A172 (cell line): ENCODE measurements around the gene SNX32. TPM values are rescaled to one million over a fixed set of nuclear protein-coding genes. Genes with fewer than 3 reads are reported as not detected.
A peak's percentile ranks its signal among the peaks of the same experiment; 100 is the strongest.

Source experiments
- DNase-seq: peaks from one replicate; pipeline ENCODE4 v3.0.0-alpha.2; 2015; ENCODE audit warnings: low spot score
- total RNA-seq: library from RNA; depleted of rRNA; stranded (reverse); fragments of >200 nt; shearing (Covaris generic); gene quantifications from 2 replicates; pipeline ENCODE4 v1.2.3, GENCODE V29; 2014

SNX32 gene
- total RNA-seq, 1 experiment from 2014 or later = not detected

DNA sequence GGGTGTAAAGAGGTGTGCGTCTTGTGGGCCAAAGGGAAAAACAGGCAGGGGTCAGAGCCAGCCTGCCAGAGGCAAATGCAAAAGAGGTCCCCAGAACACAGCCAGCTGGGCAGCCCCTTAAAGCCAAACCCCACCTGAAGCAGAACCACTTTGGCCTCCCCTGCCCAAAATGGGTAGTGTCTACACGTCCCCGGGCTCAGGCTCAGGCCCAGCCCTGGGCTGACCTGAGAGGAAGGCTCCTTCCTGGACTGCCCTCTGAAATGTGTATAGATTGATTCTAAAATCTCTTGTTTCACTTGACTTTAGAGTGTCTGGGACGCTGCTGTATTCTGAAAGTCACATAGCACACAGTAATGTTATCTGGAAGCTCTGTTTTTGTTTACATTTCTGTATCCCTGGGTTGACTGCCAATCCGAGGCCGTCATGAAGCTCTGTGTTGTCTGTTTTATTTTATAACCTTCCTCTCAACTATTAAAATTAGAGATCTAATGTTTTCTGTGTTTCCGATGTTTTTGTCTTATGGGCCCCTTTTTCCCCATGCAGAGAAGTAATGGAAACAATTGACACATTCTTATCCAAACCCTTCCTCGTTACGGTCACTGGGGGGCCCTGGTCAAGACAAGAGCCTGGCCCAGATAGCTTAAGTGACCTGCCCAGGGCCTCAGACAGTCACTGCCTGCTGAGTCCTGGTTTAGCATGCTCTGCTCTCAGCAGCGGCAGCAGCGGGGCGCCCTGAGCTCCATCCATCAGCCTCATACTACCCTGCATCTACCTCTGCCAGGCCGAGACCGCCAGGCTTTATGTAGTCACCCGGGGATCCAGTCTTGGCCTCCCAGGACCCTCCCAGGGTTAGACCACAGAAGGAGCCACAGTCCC is 36.8 kb upstream of the SNX32 start:
- DNase-seq = no peak

DNA sequence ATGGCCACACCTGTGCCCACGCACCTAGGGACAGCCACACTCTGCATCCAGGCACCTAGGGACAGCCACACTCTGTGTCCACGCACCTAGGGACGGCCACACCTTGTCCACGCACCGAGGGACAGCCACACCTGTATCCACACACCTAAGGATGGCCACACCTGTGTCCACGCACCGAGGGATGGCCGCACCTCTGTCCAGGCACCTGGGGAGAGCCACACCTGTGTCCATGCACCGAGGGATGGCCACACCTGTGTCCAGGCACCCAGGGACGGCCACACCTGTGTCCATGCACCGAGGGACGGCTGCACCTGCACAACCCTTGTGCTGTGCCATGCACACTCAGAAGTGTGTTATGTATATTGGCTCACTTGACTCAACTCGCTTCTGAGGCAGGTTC is 36.1 kb upstream of the SNX32 start:
- no peak for DNase-seq

DNA sequence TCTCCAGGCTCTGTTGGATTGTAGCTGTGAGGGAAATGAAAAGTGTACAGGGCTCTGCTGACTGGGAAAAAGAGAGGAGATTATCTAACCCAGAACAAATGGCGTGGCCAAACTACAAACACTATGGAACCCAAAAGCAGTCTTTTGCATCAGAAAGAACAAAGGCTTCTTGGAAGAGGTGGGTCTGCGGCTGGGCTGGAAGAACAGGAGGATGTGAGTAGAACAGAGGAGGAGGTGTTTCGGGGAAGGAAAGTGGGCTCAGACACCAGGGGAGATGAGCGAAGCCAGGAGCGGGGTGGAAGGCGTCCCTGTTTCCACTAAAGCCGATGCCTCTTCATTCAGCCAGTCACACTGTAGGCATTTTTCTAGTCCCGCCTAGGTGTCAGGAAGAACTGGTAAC is 34.9 kb upstream of the SNX32 start:
- DNase-seq = no peak

DNA sequence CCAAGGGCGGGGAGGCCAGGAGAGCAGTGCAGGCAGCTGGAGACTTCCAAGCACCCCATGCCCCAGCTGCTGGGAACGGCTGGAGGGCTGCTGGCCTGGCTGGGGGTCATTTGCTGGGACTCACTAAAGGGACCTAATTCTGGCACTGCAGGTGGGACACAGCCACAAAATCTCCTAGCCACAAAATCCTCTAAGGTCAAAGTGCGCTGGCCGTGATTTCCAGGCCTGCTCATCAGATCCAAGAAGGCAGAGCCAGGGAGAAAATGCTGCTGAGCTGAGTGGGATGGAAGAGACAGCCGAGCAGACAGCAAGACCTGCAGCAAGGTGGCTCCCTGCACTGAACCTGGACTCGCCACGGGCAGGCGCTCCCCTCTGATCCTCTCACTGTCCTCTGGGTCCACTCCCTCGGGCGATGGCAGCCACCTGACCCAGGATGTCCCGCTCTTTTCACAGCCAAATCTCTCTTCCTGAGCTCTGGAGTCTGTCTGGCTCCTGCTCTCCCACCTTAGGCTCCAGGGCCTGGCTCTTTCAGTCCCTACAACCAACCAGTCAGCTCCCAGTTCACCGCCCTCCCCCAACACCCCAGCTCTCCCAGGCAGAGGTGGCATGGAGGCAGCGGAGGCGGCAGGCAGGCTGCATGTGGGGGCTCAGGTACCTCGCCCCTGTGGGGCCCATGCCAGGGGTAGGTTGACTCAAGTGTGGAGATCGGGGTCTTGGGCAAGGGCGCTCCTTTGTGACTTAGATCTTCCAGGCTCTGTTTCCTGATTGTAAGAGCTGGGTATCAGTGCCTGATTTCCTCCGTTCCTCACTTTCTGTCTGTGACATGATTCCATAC is 32.4 kb upstream of the SNX32 start:
- no peak for DNase-seq

DNA sequence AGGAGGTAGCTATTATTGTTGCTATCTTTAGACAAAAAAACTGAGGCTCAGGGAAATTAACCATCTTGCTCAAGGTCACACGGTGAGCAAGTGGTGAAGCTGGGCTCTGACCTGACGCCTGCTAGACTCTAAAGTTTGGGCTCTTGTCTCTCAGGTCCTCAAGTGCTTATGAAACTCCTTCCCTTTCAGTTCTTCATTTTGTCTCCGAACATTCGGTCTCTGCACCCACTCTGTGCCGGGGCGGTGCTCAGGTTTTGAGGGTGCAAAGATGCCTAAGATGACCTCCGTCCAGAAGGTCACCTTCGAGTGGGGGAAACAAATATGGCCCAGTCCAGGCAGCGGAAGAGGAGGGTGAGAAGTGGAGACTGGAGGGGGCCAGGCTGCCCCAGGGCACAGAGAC is 30.9 kb upstream of the SNX32 start:
- DNase-seq = no peak

DNA sequence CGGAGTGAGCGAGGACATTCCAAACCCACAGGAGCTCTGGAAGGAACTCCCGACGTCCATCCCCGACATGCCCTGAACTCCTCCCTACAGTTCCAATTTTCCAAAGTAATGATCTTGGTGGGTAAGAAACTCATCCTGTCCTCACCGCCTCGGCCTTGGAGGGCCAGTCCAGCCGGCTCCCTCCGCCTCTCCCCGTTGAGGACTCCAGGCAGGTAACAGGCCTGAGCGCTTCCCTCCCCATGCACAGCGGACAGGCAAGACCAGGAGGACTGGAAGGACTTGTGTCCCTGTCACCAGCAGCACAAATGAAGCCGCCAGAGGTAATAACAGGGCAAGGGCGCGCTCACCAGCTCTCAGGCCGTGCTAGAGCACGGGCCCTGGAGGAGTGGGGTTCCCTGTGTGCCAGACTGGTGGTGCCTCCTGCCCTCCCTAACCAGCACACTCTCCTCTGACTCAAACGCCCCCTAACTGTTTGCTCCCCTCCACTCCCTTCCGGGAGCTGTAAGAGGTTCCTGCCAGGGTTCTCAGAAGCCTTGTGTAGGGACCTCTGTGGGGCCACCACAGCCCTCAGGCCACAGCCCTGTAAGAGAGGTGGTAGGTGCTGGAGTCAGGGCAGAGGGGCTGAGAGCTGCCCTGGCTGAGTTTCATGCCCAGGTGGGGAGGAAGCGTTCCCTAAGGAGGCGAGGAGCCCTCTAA is 29.8 kb upstream of the SNX32 start:
- no peak for DNase-seq

DNA sequence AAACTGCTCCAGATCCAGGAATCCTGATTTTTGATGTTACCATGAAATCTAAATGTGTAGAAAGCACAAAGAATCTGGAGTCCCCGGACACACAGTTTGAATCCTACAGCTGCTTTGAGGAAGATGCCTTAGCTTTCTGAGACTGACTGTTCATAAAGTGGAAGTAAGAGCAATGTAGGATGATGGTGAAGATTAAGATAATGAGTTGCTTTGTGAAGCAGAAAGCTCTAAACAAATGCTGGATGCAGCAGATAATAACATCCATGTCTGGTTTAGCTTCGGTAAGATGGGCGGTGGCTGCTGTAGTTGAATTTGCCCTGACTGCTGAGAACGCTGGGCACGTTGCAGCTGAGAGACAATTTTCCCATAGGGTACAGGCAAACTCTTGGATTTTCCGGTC is 26.8 kb upstream of the SNX32 start:
- DNase-seq = no peak

DNA sequence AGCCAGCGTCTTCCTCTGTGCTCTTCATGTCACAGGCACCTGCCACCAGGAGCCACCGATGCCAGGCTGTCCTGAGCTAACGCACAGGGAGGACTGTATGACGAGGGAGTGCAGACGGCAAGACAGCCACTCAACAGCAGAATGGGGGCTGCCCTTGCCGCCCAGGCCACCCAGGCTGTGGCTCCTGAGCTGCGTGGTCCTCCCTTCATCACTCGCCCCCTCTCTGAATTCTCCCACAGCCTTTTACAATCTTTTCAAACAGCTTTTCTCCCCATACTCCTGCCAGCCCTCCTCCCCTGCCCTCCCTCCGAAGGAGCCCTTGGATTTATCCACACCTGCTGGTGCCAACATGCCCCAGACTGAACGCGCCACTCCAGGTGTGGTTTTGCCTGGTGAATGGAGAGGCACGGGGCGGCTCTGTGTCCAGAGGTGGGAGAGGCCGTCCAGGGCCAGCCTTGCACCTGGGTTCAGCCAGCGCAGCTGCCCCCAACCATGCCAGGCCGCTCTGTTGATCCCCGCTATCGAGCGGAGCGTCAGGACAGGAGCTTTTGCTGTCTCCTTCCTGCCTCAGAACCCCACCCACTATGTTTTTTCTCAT is 24.9 kb upstream of the SNX32 start:
- DNase-seq = no peak

DNA sequence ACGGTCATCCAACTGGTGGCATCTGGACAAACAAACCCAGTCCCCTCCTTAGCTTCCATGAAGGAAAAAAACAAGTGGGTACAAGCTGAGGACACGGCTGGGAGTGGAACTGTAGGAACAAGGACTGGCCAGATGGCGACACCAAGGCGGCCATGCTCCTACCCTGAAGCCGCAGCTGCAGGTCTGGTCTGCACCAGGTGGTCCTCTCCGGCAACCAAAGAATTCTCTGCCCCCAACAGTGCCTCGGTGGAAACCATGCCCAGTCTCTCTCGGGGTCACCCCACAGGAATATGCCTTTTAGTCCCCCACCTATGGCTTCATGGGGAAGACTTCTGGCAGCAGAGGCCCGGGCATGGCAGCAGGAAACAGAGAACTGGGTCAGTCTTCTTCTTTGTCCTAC is 24.3 kb upstream of the SNX32 start:
- no peak for DNase-seq

DNA sequence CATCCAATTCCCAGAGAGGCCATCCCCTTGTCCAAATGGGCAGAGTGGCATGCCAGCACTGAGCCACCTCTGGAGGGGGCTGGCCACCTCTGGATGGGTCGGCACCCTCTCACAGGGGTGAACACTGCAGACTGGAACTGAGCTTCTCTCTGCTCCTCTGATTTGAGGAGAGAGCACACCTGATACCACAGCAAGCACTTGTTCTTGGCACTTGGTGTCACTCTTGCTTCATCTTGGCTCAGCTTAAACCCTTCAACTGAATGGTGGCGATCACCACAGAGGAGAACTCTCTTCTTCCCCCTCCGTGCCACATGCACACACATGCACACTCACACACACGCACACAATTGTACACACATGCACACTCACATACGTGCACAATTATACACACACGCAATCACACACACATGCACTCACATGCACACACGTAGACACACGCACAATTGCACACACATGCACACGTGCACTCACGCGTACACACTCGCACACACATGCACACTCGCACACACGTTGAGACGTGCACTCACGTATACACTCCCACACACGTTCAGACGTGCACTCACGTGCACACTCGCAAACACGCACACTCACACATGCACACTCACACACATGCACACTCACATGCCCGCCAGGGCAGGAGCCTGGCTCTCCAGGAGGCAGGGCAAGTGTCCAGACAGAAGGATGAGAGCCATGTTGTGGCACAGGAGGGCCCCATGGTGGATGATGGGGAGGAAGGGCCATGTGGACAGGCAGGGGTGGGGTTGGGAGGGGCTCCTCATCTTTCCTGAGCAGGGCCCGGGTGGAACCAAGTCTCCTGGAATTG is 23.5 kb upstream of the SNX32 start:
- DNase-seq = no peak

DNA sequence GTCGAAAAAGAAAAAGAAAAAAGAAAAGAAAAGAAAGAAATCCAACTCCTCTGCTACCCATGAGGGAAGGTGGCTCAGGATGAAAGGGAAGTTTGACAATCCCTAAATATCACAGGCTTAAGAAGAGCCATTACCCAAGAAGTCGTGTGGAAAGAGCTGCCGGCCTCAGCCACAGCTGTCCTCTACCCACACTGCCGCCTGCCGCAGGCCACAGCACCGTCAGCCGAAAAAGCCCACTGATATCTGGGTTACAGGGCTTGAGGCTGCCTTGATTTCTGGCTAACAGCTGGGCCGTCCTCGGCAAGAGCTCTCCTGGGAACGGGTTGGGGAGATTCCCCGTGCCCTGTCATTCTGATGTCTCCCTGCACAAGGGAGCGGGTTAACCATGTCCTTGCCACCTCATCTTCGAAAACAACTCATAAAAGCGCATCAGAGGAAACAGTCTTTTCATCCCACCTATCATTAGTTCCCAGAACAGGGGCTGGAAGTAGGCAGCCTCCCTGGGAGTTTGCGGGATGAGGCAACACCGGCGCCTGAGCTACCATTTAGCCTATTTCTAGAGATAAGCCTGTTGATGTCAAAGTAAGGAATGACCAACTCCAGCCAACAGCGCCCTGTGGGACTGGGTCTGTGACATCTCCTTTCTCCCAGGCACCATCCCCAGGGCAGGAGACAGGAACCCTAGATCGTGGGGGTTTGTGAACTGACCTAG is 21.8 kb upstream of the SNX32 start:
- no peak for DNase-seq

DNA sequence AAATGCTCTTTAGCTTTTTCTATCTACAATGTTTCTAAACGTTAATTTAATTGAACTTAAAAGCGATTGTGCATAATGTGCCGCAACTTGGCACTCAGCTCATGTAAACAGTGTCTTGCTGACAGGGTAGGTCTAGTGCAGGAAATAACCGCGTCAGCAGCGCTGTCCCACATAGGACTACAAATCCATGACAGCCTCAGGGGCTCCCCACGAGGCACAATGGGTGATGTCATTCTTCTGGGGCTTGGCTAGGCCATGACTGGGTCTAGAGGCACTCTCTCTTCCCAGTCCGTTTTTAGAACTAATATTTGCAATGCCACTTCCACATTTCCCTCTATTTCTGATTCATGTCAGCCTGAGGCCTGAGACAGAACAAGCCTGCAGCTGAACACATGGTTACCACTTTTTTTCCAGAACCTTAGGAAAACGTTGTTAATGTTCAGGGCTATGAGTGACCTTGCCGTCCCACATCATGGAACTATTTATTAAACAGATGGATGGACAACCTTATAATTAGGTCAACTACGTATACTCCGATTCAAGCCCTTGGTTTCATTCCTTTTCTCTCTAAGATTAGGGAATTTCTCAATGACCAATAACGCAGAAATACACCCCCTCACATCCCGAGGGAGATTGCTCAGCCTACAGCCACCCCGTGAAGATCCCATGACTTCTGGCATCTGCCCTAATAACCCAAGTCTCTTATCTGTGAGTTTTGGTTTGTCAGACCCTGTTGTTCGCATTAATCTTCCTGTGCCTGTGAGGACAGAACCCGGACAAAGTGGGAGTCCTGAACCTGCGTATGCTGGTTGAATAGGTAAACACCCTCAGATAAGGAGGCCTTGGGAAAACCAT is 19.4 kb upstream of the SNX32 start:
- no peak for DNase-seq

DNA sequence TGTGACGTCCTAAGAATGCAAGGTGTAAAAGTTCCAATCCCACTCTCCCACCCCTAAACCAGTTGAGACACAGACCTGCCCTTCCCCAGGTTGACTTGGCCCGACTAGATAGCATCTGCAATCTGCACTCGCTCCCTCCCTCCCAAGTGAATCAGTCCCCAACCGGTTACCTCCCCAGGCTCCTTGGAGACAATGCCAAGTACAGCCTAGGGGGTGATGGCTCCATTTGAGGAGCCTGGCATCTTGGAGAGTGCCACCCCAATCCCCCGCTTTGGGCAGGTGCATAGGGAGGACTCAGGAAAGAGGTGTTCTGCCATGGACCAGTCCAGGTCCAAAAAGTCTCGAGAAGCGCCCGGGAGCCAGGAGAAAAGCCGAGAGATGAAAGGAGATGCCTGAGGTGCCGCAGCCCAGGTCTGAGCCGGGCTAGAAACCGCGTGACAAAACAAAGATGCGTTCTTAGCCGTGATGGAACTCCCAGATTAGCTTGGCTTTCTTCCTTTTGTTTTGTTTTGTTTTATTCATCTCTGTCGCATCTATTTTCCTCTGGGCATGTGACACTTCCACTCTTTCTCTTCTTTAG is 18.7 kb upstream of the SNX32 start:
- no peak for DNase-seq

DNA sequence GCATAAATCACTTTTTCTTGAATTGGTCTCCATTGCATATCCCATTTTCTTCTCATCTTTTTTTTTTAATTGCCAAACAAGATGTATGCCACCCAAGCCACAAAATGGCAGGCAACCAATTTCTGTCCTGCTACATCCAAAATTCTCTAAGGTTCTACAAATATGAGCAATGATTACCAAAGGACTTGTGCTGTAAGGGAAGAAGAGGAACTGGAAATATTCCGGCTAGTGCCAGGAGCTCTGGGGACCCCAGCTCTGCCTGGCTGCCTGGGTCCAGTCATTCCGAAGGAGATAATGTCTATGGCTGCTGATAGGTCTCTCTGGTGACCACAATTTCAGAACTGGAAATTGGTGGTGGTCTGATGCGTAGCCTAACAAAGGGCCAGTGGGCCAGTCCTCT is 17.1 kb upstream of the SNX32 start:
- no peak for DNase-seq

DNA sequence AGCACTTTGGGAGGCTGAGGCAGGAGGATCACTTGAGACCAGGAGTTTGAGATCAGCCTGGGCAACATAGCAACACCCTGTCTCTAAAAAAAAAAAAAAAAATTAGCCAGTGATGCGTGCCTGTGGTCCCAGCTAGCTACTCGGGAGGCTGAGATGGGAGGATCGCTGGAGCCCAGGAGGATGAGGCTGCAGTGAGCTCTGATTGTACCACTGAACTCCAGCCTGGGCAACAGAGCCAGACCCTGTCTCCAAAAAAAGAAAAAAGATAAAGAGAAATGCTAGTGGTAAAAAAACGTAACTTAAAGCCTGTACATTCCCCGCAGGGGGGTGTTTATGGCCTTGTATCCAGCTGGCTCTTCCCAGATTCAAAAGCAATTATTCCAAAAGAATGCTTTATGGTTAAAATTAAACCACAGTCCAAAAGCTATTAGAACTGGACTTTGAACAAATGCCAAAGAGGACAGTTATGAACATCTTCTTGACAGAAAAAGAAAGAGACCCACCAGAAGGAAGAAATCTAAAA is 16.4 kb upstream of the SNX32 start:
- no peak for DNase-seq

DNA sequence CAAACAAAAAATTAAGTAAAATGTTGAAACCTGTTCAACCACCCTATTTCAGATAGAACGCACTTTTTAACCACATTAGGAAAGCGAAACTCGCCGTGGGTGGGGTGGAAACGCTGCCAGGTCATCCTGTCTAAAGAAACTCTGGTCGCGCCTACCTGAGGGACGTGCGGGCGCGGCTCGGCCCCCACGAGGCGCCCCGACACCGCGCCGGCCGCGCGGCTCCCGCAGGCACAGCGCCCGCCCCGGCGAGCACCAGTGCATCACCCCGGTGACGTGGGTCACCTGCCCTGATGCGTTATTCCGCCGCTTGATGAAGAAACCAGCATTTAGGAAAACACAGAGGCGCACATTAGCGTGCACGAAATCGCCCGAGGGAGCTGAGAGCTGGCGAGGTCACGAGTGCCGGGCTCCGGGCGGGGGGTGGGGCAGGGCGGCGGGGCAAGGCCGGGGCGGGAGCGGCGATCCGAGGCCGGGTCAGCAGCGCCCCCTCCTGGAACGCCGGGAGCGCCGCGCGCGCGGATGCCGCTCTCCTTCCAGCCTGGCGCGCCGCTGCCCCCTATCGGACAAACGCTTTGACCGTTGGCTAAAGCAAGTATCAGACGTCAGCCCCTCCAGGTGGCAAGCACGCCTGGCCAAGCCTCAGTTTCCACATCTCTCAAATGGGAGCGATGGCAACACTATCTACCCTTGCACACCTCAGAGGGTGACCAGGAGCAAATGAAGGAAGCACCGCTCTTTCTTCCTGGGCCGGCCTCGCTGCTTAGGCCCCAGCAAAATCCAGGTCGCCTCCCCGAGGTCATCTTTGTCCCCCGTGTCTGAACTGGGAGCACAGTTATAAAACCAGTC is 15.7 kb upstream of the SNX32 start:
- peak; percentile 70 for DNase-seq

DNA sequence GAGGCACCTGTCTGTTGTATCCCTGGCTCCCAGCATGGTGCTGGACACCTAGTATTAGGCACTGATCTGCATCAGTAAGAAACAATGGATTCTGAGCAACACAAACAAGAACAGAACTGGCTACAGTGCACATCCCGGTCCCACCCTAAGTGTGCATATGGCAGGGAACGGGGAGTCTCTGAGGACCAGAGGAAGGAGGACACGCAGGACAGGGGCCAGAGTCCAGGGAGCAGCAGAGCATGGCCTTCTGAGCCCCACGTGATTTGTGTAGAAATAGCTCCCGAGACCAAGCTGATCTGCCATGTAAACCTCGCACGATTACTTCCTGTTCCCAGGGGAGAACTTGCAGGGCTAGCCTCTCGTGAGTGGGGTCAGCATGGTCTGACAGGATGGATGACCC is 12.7 kb upstream of the SNX32 start:
- DNase-seq = no peak
